HG03060 (cell line): ENCODE results near the gene UBAC2.
"Not testable (repeated sequence)": the region's sequence is repeated elsewhere in the genome, so short reads cannot be mapped to it uniquely, and the experiment has no call there.

Experiments
- ATAC-seq: cut with Tn5 transposase; IDR thresholded peaks from one replicate; pipeline ENCODE4 v1.9.1; 2021; ENCODE audit warnings: low read depth, moderate number of reproducible peaks; ENCODE audit not compliant: unreplicated experiment

UBAC2 gene

GRCh38 chr13:99182439-99182838 lies 18.2 kb upstream of the UBAC2 start:
- ATAC-seq = no peak

- no peak for ATAC-seq
These were observed 15.0 kb upstream of the UBAC2 start for GRCh38 chr13:99185606-99186005.

GRCh38 chr13:99190147-99190985 lies 10.3 kb upstream of the UBAC2 start:
- ATAC-seq = no peak

GRCh38 chr13:99191336-99191899 lies 9.2 kb upstream of the UBAC2 start:
- ATAC-seq = no peak

DNA sequence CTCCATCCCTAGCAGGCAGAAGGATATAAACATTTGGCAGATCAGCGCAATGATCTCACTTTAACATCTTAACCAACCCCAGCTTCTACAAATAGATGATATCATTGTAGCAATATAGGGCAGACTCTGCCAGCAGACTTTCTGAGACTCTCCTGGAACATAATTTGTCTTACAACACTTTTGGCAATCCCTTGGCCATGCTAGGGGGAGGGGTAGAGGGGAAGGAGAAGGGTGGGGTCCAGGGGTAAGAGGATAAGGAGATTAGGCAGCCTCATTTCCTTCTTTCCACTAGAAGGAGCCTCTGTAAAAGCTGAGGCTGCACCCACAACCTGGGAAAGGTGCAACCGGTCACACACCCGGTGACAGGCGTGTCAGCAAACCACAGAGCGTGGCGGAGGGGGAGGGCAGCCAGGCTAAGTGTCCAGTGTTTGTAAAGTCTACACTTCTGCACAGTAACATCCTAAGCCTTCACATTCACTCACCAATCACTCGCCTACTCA lies 8.7 kb upstream of the UBAC2 start:
- no peak for ATAC-seq

DNA sequence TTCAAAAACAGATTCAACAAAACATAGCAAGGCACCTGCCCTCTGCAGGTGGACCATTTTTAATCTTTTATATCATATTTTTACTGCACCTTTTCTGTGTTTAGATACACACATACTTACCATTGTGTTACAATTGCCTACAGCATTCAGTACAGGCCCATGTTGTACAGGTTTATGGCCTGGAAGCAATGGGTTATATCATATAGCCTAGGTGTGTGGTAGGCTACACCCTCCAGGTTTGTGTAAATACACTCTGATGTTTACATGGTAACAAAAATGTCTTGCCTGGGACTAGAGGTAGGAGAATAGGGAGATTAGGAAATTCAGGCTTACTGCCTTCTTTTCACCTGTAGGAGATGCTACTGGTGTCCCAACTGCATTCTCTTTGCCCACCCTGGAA lies 8.2 kb upstream of the UBAC2 start:
- ATAC-seq = no peak

DNA sequence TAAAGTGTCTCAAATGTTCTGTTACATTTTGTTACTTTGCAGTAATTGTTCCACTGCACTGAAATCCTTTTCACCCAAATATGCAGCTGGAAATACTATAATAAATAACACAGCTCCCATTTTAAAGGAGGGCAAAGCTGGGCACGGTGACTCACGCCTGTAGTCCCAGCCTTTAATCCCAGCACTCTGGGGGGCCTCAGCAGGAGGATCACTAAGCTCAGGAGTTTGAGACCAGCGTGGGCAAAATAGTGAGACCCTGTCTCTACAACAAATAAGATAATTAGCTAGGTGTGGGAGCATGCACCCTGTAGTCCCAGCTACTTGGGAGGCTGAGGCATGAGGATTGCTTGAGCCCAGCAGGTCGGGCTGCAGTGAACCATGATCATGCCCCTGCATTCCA lies 7.5 kb upstream of the UBAC2 start:
- ATAC-seq = no peak

DNA sequence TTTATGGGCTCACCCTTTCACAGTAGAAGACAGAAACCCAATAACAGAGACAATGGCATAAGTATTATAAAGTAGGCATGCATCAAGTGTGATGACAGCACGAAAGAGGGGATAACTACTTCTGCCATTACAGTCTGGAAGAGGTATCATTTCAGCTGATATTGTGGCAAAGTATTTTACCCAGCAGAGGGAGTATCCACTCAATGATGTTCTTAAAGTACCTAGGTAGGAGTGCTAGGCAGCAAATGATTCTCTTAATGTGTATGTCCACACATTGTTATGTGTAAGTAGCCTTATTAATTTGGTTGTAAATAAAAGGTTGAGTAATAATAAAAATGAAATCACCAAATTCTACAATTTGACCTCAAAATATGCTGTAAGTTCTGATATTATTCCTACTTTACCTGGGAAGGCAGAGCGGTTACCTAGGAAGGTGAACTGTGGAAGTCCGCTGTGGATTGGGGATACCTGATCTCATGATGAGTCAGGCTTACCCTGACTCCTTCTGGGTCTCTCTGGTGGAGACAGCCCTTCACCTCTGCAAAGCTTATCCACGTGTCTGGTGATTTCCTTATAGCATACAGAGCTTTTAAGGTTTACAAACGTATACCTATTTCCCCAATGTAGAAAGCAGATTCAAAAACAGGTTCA lies 4.1 kb upstream of the UBAC2 start:
- no peak for ATAC-seq

DNA sequence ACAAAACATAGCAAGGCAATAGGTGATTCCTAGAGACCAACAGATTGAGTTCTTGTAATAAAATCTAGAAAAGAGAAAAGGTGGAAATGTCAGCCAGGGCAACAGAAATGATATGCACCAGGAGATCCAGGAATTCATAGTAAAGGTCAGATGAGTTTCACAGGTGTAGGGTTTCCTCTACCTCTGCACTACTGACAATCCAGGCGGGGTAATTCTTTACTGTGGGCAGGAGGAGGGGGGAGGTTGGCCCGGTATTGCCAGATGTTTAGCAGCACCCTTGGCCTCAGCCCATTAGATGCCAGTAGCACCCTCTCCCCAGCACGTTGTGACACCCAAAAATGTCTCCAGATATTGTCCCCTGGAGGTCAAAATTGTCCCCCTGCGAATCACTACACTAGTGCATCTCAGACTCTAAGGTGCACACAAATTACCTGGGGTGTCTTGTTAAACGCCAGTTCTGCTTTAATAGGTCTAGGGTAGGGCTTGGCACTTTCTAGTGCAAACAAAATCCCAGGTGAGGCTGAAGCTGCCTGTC lies 3.5 kb upstream of the UBAC2 start:
- ATAC-seq = no peak

- peak; percentile 3 for ATAC-seq
These were observed 868 bp upstream of the UBAC2 start for GRCh38 chr13:99199541-99200431.

GRCh38 chr13:99203601-99204579 lies 3.2 kb downstream of the UBAC2 start:
- no peak for ATAC-seq

DNA sequence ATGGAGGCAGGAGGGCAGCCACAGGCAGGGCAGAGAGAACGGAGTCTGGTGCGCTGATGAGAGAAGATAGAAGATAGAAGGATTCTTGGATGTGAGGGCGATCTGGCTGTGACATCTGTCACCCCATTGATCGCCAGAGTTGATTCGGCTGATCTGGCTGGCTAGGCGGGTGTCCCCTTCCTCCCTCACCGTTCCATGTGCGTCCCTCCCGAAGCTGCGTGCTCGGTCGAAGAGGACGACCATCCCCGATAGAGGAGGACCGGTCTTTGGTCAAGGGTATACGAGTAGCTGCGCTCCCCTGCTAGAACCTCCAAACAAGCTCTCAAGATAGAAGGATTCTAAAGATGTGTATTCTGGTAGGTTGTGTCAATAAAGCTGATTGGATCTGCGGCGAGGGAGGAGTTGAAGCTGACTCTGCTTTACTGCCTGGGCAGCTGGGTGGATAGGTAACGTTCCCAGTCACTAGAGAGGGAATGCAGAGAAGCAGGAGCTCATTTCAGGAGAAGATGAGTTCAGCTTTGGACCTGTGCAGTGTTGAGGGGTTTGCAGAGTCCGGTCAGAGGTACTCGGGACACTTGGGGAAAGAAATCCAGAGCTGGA lies 5.1 kb downstream of the UBAC2 start:
- no peak for ATAC-seq

- no peak for ATAC-seq
These were observed 5.6 kb downstream of the UBAC2 start for GRCh38 chr13:99206226-99206625.

DNA sequence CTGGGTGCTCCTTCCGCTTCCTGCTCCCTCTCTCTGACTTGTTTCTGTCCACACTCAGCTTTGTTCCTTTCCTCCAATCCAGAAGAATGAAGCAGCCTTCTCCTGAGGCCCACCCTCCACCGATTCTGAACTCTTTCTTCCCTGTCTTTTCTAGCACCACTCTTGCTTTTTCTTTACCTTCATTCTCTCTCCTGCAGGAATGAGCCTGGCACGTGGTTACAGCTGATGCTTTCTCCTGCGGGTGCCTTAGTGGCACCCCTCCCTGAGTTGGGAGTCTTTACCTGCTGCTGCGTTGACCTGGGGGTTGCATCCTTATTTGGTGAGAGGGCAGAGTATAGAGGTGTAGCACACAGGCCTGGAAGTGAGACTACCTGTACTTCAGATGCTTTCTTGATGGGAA lies 6.2 kb downstream of the UBAC2 start:
- ATAC-seq = no peak

GRCh38 chr13:99207511-99207910 lies 6.9 kb downstream of the UBAC2 start:
- ATAC-seq = no peak

GRCh38 chr13:99208185-99208584 lies 7.5 kb downstream of the UBAC2 start:
- ATAC-seq = no peak

GRCh38 chr13:99208845-99209527 lies 8.3 kb downstream of the UBAC2 start:
- ATAC-seq = no peak

GRCh38 chr13:99210627-99211026 lies 10.0 kb downstream of the UBAC2 start:
- not testable (repeated sequence) for ATAC-seq
